Heart left ventricle (tissue), 16 donors: ENCODE results near the gene EXTL1. TPM values are rescaled to one million over a fixed set of nuclear protein-coding genes. Genes with fewer than 3 reads are reported as not detected.

Experiments used
- ATAC-seq, 4 donors: fragments of 200-7000 bp; cut with Tn5 transposase; one replicate each; pipeline ENCODE4 v1.9.1; 2020 to 2022; ENCODE audit warnings: moderate library complexity in 4 of 4, mild to moderate bottlenecking in 3 of 4, moderate number of reproducible peaks in 1 of 4
- DNase-seq, 5 donors: peaks; one replicate each; pipeline ENCODE4 v3.0.0-alpha.2; 2020
- H3K27ac ChIP-seq, 12 donors: fragments of 200-600 bp; sonication (generic) in 4 of 12; one replicate each; pipeline versions ENCODE4 v1.5.0 to v1.8.0; 2016 to 2022; ENCODE audit warnings: mild to moderate bottlenecking in 2 of 12
- H3K27me3 ChIP-seq, 9 donors: fragments of 200-600 bp; sonication (generic) in 2 of 9; one replicate each; pipeline versions ENCODE4 v1.5.1 to v1.8.0; 2016 to 2022; ENCODE audit warnings: mild to moderate bottlenecking in 3 of 9
- H3K36me3 ChIP-seq, 9 donors: fragments of 200-600 bp; sonication (generic) in 2 of 9; one replicate each; pipeline versions ENCODE4 v1.5.0 to v1.8.0; 2018 to 2022; ENCODE audit warnings: mild to moderate bottlenecking in 2 of 9
- H3K4me1 ChIP-seq, 12 donors: fragments of 200-600 bp; sonication (generic) in 4 of 12; one replicate each; pipeline versions ENCODE4 v1.5.0 to v1.8.0; 2016 to 2022; ENCODE audit warnings: mild to moderate bottlenecking in 3 of 12
- H3K4me3 ChIP-seq, 12 donors: fragments of 200-600 bp; sonication (generic) in 4 of 12; one replicate each; pipeline versions ENCODE4 v1.5.0 to v1.8.0; 2017 to 2022; ENCODE audit warnings: mild to moderate bottlenecking in 9 of 12, moderate library complexity in 4 of 12
- H3K9me3 ChIP-seq, 12 donors: fragments of 200-600 bp; sonication (generic) in 4 of 12; one replicate each; pipeline versions ENCODE4 v1.5.0 to v1.8.0; 2016 to 2022; ENCODE audit warnings: mild to moderate bottlenecking in 1 of 12
- CTCF ChIP-seq, 12 donors: fragments of 200-600 bp; sonication (generic) in 4 of 12; IDR thresholded peaks; one replicate each; pipeline versions ENCODE4 v1.5.0 to v1.8.0; 2018 to 2022; ENCODE audit warnings: antibody characterized with exemption in 12 of 12, mild to moderate bottlenecking in 5 of 12
- POLR2A ChIP-seq, 2 donors: fragments of 450-650 bp; IDR thresholded peaks; one replicate each; pipeline ENCODE4 v1.6.1; 2017; ENCODE audit warnings: antibody characterized with exemption in 2 of 2, mild to moderate bottlenecking in 2 of 2, moderate library complexity in 2 of 2
- WGBS, 4 donors: extraction: QIAGEN DNeasy Blood & Tissue Kit in 2 of 4; methylation state at CpG; one replicate each; pipeline versions ENCODE4 v1.1.5 to v1.1.7; 2013 to 2018; 5-methylcytosine and 5-hydroxymethylcytosine counted together
- intact Hi-C, 10 donors: fragments of 100-400 bp; cut with DNase I; formaldehyde crosslinking; loops; one replicate each; pipeline versions ENCODE4 v1.11.1 to v1.14.2; 2022
- polyA plus RNA-seq, 2 donors: library from polyadenylated mRNA; stranded (reverse); fragments of 200-250 nt; gene quantifications; one replicate each; pipeline ENCODE4 v1.2.3, GENCODE V29; 2013
- total RNA-seq, 9 donors: library from RNA; depleted of rRNA in 2 of 9; stranded (reverse); fragments of >200 nt in 2 of 9; fragmentation: NEBNext Ultra II Directional in 3 of 9; extraction: Animal tissue kit (Norgen Biotek cat#: 25700) in 3 of 9; gene quantifications; one replicate each; pipeline versions ENCODE4 v1.1.0 to v1.2.4, GENCODE V29; 2016 to 2023
- donor health status: ischemic (EF 13 %, LVEDD 7.1; RV severe dilation, severe dysfunction).
- donor health status: healthy with polysubstance abuse.
- donor health status: DM: no; HTN: yes; CAD: no.
- donor health status: DM: no; HTN: no; CAD: no.
- donor health status: ischemic (EF 25% LVEDD 6.9; RV normal size, moderate dysfunction).
- donor health status: ischemic (EF 25% LVEDD 5.7; RV mildly dilated, moderate dysfunction).
- donor health status: healthy.
- donor health status: DM: yes; HTN: yes; CAD: no.
- donor health status: ischemic (EF 35%, LVEDD 5.7; RV mildly dilated, moderate dysfunction).
- donor health status: nonischemic (EF 11% LVEDD 7.7; RV severe dilation, severe dysfunction).
- donor health status: DM: yes; HTN: yes; CAD: no.
- donor health status: PGD.
- donor health status: ischemic (EF 29% LVEDD 5.4; RV normal size, mild dysfunction).
- donor health status: nonischemic (EF 23%, LVEDD 6.1; RV moderate dilation, normal function).

Gene EXTL1
- total and polyA plus RNA-seq, 11 donors = 1.2 to 17.5 (median 4.1) TPM

DNA sequence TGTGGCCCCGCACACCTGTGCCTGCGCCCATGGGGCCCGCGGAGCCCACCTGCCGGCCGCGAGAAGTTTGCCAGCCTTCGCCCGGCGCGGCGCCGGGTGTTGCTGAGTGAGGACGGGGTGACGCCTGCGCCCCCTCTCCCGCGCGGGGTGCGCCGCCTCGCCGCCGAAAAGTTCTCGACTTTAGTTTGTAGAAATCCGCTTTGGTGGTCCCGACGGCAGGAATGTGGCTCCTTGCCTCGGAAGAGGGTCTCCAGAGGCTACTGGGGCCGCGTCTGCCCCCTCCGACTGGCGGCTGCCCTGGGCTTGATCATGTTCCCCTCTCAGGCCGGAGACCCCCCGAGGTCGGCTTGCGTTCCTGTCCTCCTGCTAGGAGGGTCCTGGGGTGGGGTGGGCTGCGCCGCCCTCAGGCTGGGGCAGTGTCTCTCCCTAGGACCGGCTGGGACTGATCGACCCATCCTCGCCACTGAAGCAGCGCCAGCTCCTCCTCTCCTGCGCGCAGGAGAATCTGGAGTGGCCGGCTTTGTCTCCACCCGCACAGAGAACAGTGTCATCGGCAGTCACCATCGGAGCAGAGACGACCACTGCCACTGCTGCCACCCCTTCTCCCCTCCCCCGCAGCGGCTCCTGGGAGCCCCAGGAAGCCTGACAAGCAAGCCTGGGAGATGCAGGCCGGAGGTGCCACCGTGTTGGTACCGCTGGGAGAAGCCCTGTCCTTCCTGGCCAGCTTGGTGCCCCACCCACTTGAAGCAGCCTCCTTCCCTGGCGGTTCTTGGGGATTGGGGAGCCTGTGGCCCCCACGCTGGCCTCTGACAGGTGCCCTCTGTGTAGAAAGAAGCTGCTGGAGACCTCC lies 24.9 kb downstream of the EXTL1 start:
- peak overlapping the region in 11 of 12 donors; percentile 8 to 56 (median 38) for H3K4me3 ChIP-seq

GRCh38 chr1:26047278-26047874 lies 25.8 kb downstream of the EXTL1 start:
- Histone ChIP-seq H3K4me3 (no peak overlapping the region), H3K27me3 (peaks cover 7 to 68% (median 23%) of the 10 kb centered on the region in 9 donors), H3K36me3 (peaks cover 0 to 20% (median 0%) of the 10 kb centered on the region in 9 donors), H3K27ac (no peak overlapping the region), H3K9me3 (no peaks in the 10 kb centered on the region), H3K4me1 (peaks cover 0 to 46% (median 15%) of the 10 kb centered on the region in 12 donors)
- ATAC-seq (no peak), DNase-seq (no peak)
- TF ChIP-seq CTCF (IDR thresholded peaks at IDR 0.05) = no peak
- TF ChIP-seq POLR2A (IDR thresholded peaks at IDR 0.05) = no peak
- 73 to 82% (median 75%) methylated on average over 7 of the region's 7 CpGs for WGBS, 4 donors
- intact Hi-C loops = no loop called here

More for the DNA sequence above, 24.9 kb downstream of the EXTL1 start:
- TF ChIP-seq CTCF (IDR thresholded peaks at IDR 0.05) (no peak), POLR2A (IDR thresholded peaks at IDR 0.05) (no peak)
- peak overlapping the region in 6 of 12 donors; percentile 45 to 76 (median 62) for H3K27ac ChIP-seq
- 9 to 20% (median 11%) methylated on average over 19 to 57 of the region's 57 CpGs for WGBS, 4 donors
- DNase-seq (no peak), ATAC-seq (no peak)
- H3K4me1 ChIP-seq = peaks cover 0 to 40% (median 15%) of the 10 kb centered on the region in 12 donors
- peaks cover 7 to 68% (median 24%) of the 10 kb centered on the region in 9 donors for H3K27me3 ChIP-seq
- no peaks in the 10 kb centered on the region for H3K9me3 ChIP-seq
- peaks cover 0 to 11% (median 0%) of the 10 kb centered on the region in 9 donors for H3K36me3 ChIP-seq
- intact Hi-C loops = no loop called here

GRCh38 chr1:26049531-26050247 lies 28.1 kb downstream of the EXTL1 start:
- DNase-seq = peak in 2 of 5 donors; percentile 55 to 56
- 53 to 64% (median 61%) methylated on average over 9 to 10 of the region's 10 CpGs for WGBS, 4 donors
- intact Hi-C loops = no loop called here
- peak overlapping the region in 9 of 12 donors; percentile 2 to 71 (median 57) for H3K27ac ChIP-seq
- no peaks in the 10 kb centered on the region for H3K9me3 ChIP-seq
- H3K4me1 ChIP-seq = peaks cover 0 to 43% (median 10%) of the 10 kb centered on the region in 12 donors
- H3K27me3 ChIP-seq = peaks cover 7 to 56% (median 20%) of the 10 kb centered on the region in 9 donors
- peaks cover 0 to 44% (median 13%) of the 10 kb centered on the region in 9 donors for H3K36me3 ChIP-seq
- no peak overlapping the region for H3K4me3 ChIP-seq
- no peak for TF ChIP-seq CTCF (IDR thresholded peaks at IDR 0.05)
- peak; percentile 51 to 63 (median 54) for ATAC-seq
